ENCODE results near the gene ADAMTS2. TPM values are rescaled to one million over a fixed set of nuclear protein-coding genes. Genes with fewer than 3 reads are reported as not detected.

Gene ADAMTS2
- total RNA-seq, 2 experiments from 2014 or later = not detected

DNA sequence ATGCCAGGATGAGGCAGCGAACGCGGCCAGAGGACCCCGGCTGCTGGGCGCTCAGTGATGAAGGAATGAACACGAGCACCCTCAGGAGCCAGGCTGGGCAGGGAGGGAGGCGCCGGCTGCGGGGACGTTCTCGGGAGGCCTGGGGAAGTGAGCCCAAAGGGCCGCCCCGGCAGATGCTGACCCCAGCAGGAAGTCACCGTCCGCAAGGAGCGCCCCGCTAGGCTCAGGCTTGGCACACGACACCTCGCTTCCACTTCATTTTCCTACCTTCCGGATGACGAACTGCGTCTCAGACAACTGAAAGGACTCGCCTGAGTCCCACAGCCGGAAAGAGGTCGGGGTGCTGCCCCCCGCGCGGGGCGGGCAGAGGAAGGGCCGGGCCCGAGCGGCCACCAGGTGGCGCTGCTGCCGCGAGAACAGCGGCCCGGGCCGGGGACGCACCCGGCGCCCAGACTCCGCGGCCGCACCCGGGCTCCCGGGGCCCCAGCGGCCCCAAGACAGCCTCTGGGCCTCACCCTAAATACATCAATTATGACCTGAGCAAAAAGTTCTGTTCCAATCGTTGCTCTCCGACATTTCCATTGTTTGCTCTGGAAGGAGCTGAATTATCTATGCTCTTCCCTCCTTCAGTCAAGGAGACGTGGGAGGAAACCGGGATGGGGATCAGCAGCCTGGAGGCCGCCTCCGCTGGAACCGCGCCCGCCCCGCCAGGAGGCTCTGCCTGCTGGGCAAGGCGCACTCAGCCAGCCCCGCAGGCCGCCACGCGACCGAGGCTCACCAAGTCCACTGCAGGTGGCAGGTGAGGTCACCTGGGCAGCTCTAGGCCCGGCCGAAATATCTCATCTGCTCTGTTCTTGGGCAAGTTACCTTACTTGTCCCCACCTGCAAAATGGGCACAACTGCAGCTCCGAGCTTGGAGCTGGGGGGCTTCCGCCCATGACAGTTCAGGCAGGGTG lies 178.1 kb downstream of the ADAMTS2 start:
- H3K9me3 Mint-ChIP-seq = peaks cover 2% of the 10 kb centered on the region
- ChIA-PET POLR2A (no interaction called here), CTCF (interaction anchor here (0.8 to 2.7 kb wide), 10 partner anchors 12 to 327 kb away, joined by 3 to 29 read pairs (median 4); partner anchors contain the start of gene ZNF354C)
- H3K36me3 Mint-ChIP-seq = no peaks in the 10 kb centered on the region
- DNase-seq = peak; percentile 72
- peaks cover 3% of the 10 kb centered on the region for H3K4me1 Mint-ChIP-seq (ENCODE audit: low read depth)
- intact Hi-C loops (cut with micrococcal nuclease) = loop anchor here (1.0 to 2.0 kb wide), 2 partner anchors 24 to 327 kb away; no protein-coding TSS in a partner anchor
- peaks cover 8% of the 10 kb centered on the region for H3K27me3 Mint-ChIP-seq
- peak overlapping the region; percentile 32 for H3K4me3 Mint-ChIP-seq
- no peak overlapping the region for H3K27ac Mint-ChIP-seq

DNA sequence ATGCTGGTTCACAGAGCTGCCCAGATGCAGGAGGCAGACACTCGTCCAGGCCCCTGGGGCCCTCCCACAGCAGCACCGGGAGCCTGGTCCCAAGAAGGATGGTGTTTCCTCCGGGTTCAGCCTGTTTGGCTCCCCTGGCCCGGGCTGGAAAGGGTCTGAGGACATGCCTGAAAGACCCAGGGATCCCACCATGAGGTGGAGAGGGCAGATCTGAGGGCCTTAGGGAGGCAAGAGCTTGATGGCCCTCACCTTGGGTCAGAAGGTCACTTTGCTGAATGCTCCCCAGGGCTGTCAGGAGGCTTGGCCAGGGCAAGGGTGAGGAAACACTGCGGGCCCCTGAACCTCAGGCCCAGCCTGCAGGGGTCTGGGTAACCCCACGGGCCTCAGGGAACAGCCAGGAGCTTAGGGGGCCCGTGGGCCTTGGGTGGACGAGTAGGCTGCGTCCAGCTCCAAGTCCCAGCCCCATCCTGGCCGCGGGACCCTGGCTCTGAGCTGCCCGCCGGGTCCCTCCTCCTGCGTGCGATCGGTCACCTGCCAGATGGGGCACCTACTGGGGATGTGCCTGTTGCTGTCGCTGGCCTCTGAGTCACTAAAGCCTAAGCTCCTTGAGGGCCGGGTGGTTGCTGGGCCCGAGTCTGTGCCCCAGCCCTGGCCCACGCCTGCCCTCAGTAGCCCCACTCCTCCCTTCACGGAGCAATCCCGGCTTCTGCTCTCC lies 178.9 kb downstream of the ADAMTS2 start:
- no peak overlapping the region for H3K27ac Mint-ChIP-seq
- CTCF ChIA-PET = interaction anchor here (1.1 to 2.7 kb wide), 3 partner anchors 17 to 328 kb away, joined by 4 to 29 read pairs (median 7); no protein-coding TSS in a partner anchor
- POLR2A ChIA-PET = no interaction called here
- no peaks in the 10 kb centered on the region for H3K36me3 Mint-ChIP-seq
- intact Hi-C loops (cut with micrococcal nuclease) = loop anchor here (2.0 kb wide), 1 partner anchor 24 kb away; no protein-coding TSS in a partner anchor
- no peak overlapping the region for H3K4me3 Mint-ChIP-seq
- peaks cover 8% of the 10 kb centered on the region for H3K27me3 Mint-ChIP-seq
- peaks cover 3% of the 10 kb centered on the region for H3K4me1 Mint-ChIP-seq (ENCODE audit: low read depth)
- DNase-seq = no peak
- H3K9me3 Mint-ChIP-seq = peaks cover 7% of the 10 kb centered on the region

DNA sequence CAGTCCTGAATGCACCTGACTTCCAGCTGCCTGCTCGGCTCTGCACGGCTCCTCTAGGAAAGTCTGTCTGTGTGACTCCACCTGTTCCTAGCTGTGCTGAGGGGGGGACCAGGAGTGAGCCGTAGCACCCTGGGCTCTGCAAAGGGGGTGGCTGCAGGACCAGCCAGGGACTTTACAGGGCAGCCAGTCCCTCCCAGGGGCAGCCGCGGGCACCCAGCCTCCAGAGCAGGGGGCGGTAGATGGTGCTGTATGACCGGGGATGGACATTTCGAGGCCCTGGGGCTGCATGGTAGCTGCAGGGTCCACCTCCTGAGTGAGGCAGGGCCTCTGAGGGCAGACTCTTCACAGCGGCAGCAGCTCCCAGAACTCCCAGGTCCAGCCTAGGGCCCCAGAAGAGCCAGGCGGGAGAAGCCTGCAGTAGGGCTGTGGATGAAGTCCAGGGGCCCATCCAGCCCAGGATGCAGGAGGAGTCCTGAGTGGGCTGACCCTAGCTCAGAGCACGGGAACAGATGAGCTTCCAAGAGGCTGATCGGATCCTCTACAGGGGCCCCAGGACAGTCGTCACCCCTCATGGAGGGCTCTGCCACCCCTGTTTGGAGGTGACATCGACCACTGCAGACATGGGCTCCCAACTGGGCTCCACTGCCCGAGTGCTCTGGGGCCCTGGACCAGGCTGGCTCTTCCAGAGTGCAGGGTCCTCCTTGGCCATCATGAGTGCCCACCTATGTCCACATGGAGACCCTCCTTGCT lies 179.7 kb downstream of the ADAMTS2 start:
- Mint-ChIP-seq H3K4me1 (ENCODE audit: low read depth) (peaks cover 3% of the 10 kb centered on the region), H3K9me3 (peaks cover 11% of the 10 kb centered on the region), H3K4me3 (no peak overlapping the region), H3K27me3 (peaks cover 4% of the 10 kb centered on the region), H3K36me3 (no peaks in the 10 kb centered on the region), H3K27ac (no peak overlapping the region)
- intact Hi-C loops (cut with micrococcal nuclease) = loop anchor here (2.0 kb wide), 1 partner anchor 23 kb away; no protein-coding TSS in a partner anchor
- ChIA-PET POLR2A (no interaction called here), CTCF (interaction anchor here (2.6 to 2.7 kb wide), 2 partner anchors 18 to 329 kb away, joined by 7 to 29 read pairs; no protein-coding TSS in a partner anchor)
- no peak for DNase-seq

DNA sequence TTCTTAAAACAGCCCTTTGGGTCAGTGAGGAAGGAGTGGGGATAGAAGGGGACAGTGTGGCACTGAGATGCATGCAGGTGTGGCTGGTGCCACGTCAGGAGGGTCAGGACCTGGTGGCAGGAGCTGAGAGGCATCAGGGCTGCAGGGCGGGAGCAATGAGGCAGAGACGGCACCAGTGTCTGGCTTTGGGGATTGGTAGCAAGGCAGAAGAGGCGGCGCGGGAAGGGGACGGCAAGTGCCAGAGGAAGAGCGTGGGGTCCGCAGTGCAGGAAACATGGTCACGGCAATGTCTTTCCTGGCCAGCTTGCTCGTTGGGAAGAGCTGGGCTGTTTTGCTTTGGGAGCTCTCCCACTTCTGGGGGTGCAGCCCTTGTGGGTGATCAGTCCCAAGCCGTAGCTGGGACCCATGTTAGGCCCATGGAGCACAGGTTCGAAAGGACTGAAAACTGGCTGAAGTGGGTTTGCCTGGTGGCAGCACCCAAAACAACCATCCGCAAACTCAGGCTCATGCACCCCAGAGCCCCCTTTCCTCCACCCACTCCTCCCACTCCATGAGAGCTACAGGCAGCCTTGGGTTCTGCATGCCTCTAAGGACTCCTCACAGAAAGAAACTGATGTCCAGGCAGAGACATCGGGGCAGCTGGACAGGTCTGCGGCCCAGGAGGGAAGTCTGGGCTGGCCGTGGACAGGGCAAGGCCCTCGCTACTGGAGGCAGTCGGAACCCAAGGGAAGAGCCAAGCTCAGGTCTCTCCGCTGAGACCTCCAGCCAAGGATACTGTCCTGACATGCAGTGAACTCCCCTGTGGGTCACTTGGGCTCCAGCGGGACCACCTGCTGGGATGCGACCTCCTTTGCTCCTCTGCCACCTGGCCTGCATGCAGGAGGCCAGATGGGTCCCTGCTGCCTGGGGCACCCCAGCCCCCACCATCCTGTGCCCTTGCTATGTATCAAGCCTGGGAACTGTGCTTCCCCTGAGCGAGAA lies 180.6 kb downstream of the ADAMTS2 start:
- H3K4me1 Mint-ChIP-seq (ENCODE audit: low read depth) = peaks cover 3% of the 10 kb centered on the region
- H3K27ac Mint-ChIP-seq = no peak overlapping the region
- intact Hi-C loops (cut with micrococcal nuclease) = no loop called here
- DNase-seq = no peak
- H3K27me3 Mint-ChIP-seq = peaks cover 3% of the 10 kb centered on the region
- H3K36me3 Mint-ChIP-seq = no peaks in the 10 kb centered on the region
- ChIA-PET POLR2A (no interaction called here), CTCF (interaction anchor here (0.6 kb wide), 1 partner anchor 287 kb away, joined by 4 read pairs; no protein-coding TSS in a partner anchor)
- H3K4me3 Mint-ChIP-seq = no peak overlapping the region
- peaks cover 13% of the 10 kb centered on the region for H3K9me3 Mint-ChIP-seq

DNA sequence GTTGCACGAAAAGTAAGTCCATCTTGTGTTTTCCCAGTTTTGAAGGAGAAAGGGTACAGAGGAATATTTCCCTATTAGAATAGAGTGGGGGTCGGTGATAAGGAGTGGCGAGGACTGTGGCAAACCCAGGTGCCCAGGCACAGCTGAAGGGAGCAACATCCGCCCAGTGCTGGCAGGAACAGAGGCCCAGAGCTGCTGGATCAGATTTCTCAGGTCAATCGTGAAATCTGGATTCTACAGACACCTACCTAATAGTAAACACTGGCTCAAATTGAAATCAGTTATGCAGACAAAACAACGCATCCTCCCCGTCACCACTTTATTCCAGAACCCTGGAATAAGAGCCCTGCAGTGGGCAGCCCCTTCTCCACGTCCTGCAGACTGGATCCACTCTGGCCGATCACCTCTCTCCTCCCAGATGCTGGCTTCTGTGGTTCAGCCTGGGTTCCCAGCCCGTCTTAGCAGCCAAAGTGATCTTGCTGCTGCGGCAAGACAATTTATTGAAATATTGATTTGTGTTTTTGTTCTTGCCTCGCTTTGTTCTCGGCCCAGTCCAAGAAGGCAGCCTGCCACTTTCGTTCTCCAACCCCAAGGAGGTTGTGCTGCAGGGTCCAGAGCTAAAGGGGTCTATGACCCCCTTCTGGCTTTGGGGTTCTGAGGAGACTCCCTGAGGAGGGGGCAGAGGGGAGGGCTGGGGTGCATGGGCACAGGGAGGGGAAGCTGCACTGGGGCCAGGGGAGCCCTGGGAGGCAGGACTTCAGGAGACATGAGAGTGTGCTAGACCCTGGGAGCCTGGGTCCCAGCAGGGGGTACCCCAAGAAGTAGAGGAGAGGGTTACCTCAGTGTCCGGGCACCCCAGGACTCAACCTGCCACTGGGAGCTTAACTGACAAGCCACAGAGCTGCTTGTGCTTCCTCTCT lies 181.8 kb downstream of the ADAMTS2 start:
- Mint-ChIP-seq H3K9me3 (peaks cover 13% of the 10 kb centered on the region), H3K4me1 (ENCODE audit: low read depth) (peaks cover 3% of the 10 kb centered on the region), H3K4me3 (no peak overlapping the region), H3K27ac (no peak overlapping the region), H3K27me3 (peaks cover under 1% of the 10 kb centered on the region), H3K36me3 (no peaks in the 10 kb centered on the region)
- intact Hi-C loops (cut with micrococcal nuclease) = no loop called here
- ChIA-PET CTCF (no interaction called here), POLR2A (no interaction called here)
- DNase-seq = no peak

DNA sequence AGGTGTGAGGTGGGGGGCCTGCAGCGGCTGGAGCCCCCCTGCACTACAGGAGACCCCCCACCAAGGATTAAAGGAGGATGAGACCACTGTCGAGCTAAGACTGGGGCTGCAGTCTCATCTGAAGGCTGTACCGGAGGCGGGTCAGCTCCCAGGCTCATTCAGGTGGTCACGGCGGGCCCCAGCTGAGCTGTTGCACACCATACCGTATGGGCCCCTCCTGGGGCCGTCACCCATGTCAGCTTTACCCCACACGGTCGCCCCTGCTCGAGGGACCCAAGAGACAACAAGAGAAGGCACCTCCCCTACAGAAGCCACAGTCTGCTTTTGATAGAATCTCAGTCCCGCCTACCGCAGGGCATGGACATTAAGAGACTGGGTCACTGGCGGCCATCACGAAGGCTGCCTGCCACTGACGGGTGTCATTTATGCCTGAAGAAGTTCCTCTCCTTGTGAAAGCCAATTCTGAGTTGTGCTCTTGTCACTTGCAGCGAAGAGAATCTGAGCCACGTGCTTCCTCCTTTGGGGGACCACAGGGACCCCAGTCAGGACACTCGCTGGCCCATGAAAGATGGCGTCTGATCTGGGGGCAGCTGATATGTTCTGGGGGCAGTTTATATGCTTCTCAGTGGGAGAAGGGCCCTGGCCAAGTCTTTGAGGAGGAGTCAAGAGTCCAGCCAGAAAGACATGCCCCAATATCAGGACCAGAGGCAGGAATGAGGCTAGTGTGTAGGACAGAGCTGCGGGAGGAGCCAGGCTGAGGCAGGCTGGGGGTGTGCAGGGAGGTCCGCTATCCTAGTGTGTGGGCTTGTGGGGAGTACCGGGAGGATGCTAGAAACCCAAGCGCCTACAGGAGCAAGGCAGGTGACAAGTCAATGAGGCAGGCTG lies 182.7 kb downstream of the ADAMTS2 start:
- Mint-ChIP-seq H3K4me1 (ENCODE audit: low read depth) (peaks cover under 1% of the 10 kb centered on the region), H3K27ac (no peak overlapping the region), H3K27me3 (no peaks in the 10 kb centered on the region), H3K9me3 (peaks cover 13% of the 10 kb centered on the region), H3K36me3 (no peaks in the 10 kb centered on the region), H3K4me3 (no peak overlapping the region)
- no peak for DNase-seq
- intact Hi-C loops (cut with micrococcal nuclease) = no loop called here
- ChIA-PET POLR2A (no interaction called here), CTCF (no interaction called here)

DNA sequence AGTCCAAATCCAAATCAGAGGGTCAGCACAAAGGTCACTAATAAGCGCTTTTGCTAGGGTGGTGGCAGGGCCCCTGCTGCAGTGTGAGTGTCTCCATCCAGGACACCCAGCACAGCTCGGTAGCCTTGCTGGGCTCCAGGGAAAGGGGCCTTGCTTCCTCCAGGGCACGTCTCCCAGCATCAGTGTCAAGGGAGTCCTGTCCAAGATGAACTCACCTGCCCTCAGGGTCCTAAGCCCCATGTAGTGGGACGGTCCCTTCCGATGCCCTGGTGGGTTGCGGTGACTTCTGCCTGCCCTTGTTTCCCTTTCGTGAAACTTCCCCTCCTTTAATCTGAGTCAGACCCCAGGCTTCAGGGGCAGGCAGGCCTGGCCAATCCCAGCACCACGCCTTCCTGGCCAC lies 183.4 kb downstream of the ADAMTS2 start:
- H3K4me3 Mint-ChIP-seq = no peak overlapping the region
- ChIA-PET CTCF (no interaction called here), POLR2A (no interaction called here)
- H3K36me3 Mint-ChIP-seq = no peaks in the 10 kb centered on the region
- intact Hi-C loops (cut with micrococcal nuclease) = no loop called here
- peaks cover 13% of the 10 kb centered on the region for H3K9me3 Mint-ChIP-seq
- peaks cover 1% of the 10 kb centered on the region for H3K27me3 Mint-ChIP-seq
- H3K27ac Mint-ChIP-seq = no peak overlapping the region
- no peak for DNase-seq
- H3K4me1 Mint-ChIP-seq (ENCODE audit: low read depth) = no peaks in the 10 kb centered on the region

DNA sequence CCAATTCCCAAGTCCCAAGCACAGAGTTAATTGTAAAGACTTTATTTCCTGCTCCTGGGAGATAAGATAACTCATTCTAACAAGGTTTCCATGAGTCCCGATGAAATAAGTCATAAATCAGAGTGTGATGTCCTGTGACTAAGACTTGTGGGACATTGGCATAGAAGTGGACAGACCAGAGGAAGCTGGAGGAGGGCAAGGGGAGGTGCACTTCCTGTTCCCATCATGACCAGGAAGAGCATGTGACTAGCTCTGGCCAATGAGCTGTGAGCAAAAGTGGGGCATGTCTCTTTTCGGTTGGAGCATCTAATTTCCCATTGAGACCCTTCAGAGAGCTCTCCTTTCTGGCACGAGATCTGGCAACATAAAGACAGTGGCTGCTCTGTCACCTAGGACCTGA lies 184.7 kb downstream of the ADAMTS2 start:
- H3K27me3 Mint-ChIP-seq = peaks cover 4% of the 10 kb centered on the region
- H3K4me3 Mint-ChIP-seq = no peak overlapping the region
- H3K27ac Mint-ChIP-seq = no peak overlapping the region
- DNase-seq = no peak
- CTCF ChIA-PET = no interaction called here
- intact Hi-C loops (cut with micrococcal nuclease) = no loop called here
- H3K36me3 Mint-ChIP-seq = no peaks in the 10 kb centered on the region
- H3K4me1 Mint-ChIP-seq (ENCODE audit: low read depth) = no peaks in the 10 kb centered on the region
- POLR2A ChIA-PET = no interaction called here
- peaks cover 13% of the 10 kb centered on the region for H3K9me3 Mint-ChIP-seq

DNA sequence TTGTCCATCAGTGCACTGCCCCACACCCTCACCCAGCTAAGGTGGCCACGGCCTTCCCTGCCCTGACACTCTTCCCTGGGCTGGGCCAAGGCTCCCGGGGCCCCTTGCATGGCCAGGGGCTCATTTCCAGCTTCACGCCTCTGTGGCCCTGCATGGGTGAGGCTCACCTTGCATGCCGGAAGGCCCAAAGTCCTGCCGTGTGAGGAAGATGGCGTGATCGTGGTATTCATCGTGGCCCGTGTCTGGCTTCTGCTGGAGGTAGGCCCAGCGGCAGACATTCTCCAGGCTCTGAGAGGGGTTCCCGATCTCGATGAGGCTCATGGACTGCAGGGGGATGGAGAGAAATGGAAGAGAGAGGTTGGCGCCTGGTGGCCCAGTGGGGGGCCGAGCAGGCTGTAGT lies 186.7 kb downstream of the ADAMTS2 start:
- no peaks in the 10 kb centered on the region for H3K36me3 Mint-ChIP-seq

More for the DNA sequence above, 186.7 kb downstream of the ADAMTS2 start:
- CTCF ChIA-PET = no interaction called here
- Mint-ChIP-seq H3K4me1 (ENCODE audit: low read depth) (no peaks in the 10 kb centered on the region), H3K4me3 (no peak overlapping the region), H3K27me3 (peaks cover 4% of the 10 kb centered on the region), H3K27ac (no peak overlapping the region), H3K9me3 (peaks cover 13% of the 10 kb centered on the region)
- POLR2A ChIA-PET = no interaction called here
- no peak for DNase-seq
- intact Hi-C loops (cut with micrococcal nuclease) = no loop called here
